Measurements from ENCODE around the gene BCL11A.

GRCh38 chr2:60525899-60526298, 27.6 kb downstream of the BCL11A start:
- TF ChIP-seq CTCF (IDR thresholded peaks at IDR 0.05) (no peak), E2F6 (IDR thresholded peaks at IDR 0.05; ENCODE audit: borderline replicate concordance, low read depth) (no peak), RCOR1 (IDR thresholded peaks at IDR 0.05; ENCODE audit: low read depth, low read length) (no peak), PBX3 (IDR thresholded peaks at IDR 0.05) (no peak), POLR2A (IDR thresholded peaks at IDR 0.05; ENCODE audit: low read length) (no peak)
